Measurements from ENCODE around the gene CCL17.

GRCh38 chr16:57367116-57367752 lies 37.3 kb upstream of the CCL17 start:
- TF ChIP-seq CTCF (conservative IDR thresholded peaks at IDR 0.05) (no peak), ZFX (IDR thresholded peaks at IDR 0.05) (no peak)

All from C4-2B (cell line).